ENCODE results near the gene RGMA.

- no peak for TF ChIP-seq CTCF (IDR thresholded peaks at IDR 0.05; ENCODE audit: insufficient read depth, low read depth, low read length)
- TF ChIP-seq EZH2 (IDR thresholded peaks at IDR 0.05; ENCODE audit: insufficient read depth, low read length), result no peak
Observed at GRCh38 chr15:93040288-93041158, 48.5 kb downstream of the RGMA start.
